Measurements from ENCODE around the gene TMEM140.
"Not testable (repeated sequence)": the region's sequence is repeated elsewhere in the genome, so short reads cannot be mapped to it uniquely, and the experiment has no call there.

Gene TMEM140

DNA sequence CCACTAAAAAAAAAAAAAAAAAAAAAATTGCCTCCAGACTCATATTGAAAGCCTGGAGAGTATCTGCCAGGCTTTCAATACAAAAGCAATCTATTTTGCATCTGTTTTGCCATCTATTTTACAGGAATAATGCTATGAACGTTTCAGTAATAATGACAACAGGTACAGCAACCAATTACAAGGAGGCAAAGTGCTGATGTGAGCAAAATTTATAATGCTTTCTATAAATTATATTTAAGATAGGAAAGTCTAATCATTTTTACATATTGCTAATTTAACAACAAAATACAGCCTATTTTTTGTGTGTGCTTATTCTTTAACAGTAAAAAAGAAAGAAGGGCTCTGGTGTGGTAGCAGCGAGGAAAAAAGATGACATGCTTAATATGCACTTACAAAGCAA is 53.5 kb downstream of the TMEM140 start:
- H3K4me3 ChIP-seq (ENCODE audit: low read depth, low read length) = no peak overlapping the region
- H3K4me1 ChIP-seq (ENCODE audit: control insufficient read depth, insufficient read depth, low read length) = peaks cover 2% of the 10 kb centered on the region
- H3K27me3 ChIP-seq (ENCODE audit: control insufficient read depth, insufficient read depth, low read length) = no peaks in the 10 kb centered on the region
- no peaks in the 10 kb centered on the region for H3K9me3 ChIP-seq (ENCODE audit: control insufficient read depth, insufficient read depth, low read length)
- no peak overlapping the region for H3K9ac ChIP-seq (ENCODE audit: low read depth, low read length)
- H3K36me3 ChIP-seq (ENCODE audit: control insufficient read depth, insufficient read depth, low read length) = peaks cover 7% of the 10 kb centered on the region

DNA sequence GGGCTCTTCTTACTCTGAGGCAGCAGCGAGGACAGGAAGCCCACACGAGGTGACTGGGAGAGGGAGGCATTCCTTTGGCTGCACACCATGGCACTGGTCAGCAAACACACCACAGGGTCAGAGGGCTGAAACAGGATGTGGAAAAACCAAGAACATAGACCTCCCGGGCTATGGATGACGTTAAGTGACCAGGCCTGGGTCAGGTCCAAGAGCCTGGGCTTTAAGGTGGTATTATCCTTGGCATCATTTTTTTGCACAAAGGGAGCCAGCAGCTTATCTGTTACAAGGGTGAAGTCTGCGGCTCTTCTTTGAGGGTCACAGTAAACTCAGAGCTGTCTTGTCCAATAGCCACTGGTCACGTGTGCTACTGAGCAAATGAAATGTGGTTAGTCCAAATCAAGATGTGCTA is 56.5 kb downstream of the TMEM140 start:
- H3K4me3 ChIP-seq (ENCODE audit: low read depth, low read length) = no peak overlapping the region
- H3K9ac ChIP-seq (ENCODE audit: low read depth, low read length) = no peak overlapping the region
- H3K4me1 ChIP-seq (ENCODE audit: control insufficient read depth, insufficient read depth, low read length) = peaks cover 2% of the 10 kb centered on the region
- peaks cover 4% of the 10 kb centered on the region for H3K36me3 ChIP-seq (ENCODE audit: control insufficient read depth, insufficient read depth, low read length)
- no peaks in the 10 kb centered on the region for H3K27me3 ChIP-seq (ENCODE audit: control insufficient read depth, insufficient read depth, low read length)
- no peaks in the 10 kb centered on the region for H3K9me3 ChIP-seq (ENCODE audit: control insufficient read depth, insufficient read depth, low read length)

DNA sequence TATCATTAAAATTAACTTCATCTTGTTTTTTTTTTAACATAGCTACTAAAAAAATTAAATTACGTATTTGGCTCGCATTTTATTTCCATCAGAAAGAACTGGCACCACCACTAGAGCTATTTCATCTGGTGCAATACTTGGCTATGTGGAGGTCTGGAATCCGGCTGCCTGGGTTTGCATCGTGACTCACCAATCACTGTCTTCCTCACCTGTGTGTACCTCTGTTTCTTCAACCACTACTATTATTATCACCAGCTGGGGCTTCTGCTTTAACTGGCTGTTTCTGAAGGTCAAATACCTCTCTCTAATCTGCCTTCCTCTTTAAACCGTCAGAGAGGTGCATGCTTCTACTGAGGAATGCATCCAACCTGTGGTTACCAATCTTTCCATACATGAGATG is 57.0 kb downstream of the TMEM140 start:
- Histone ChIP-seq H3K9me3 (ENCODE audit: control insufficient read depth, insufficient read depth, low read length) (no peaks in the 10 kb centered on the region), H3K27me3 (ENCODE audit: control insufficient read depth, insufficient read depth, low read length) (no peaks in the 10 kb centered on the region), H3K4me1 (ENCODE audit: control insufficient read depth, insufficient read depth, low read length) (peaks cover 2% of the 10 kb centered on the region), H3K36me3 (ENCODE audit: control insufficient read depth, insufficient read depth, low read length) (peaks cover 2% of the 10 kb centered on the region), H3K4me3 (ENCODE audit: low read depth, low read length) (no peak overlapping the region), H3K9ac (ENCODE audit: low read depth, low read length) (no peak overlapping the region)

DNA sequence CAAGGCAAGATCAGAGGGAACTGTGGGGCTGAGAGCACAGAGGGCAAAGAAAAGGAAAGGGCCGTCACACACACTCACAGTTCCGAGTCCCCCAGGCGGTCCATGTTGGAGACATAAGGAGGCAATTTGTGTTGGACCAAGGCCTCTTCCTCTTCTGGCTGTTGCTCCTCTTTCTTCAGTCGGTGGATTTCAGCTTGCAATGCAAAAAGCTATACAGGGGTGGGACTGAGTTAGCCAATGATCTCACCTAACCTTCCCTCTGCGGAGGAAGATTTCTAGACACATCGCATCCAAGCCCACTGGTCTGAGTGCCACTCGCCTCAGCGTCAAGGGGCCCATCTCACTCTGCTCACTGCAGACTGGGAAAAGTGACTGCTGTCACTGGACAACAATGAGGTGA is 58.0 kb downstream of the TMEM140 start:
- Histone ChIP-seq H3K36me3 (ENCODE audit: control insufficient read depth, insufficient read depth, low read length) (peaks cover 2% of the 10 kb centered on the region), H3K9me3 (ENCODE audit: control insufficient read depth, insufficient read depth, low read length) (no peaks in the 10 kb centered on the region), H3K4me3 (ENCODE audit: low read depth, low read length) (no peak overlapping the region), H3K9ac (ENCODE audit: low read depth, low read length) (no peak overlapping the region), H3K27me3 (ENCODE audit: control insufficient read depth, insufficient read depth, low read length) (peaks cover 7% of the 10 kb centered on the region), H3K4me1 (ENCODE audit: control insufficient read depth, insufficient read depth, low read length) (no peaks in the 10 kb centered on the region)

DNA sequence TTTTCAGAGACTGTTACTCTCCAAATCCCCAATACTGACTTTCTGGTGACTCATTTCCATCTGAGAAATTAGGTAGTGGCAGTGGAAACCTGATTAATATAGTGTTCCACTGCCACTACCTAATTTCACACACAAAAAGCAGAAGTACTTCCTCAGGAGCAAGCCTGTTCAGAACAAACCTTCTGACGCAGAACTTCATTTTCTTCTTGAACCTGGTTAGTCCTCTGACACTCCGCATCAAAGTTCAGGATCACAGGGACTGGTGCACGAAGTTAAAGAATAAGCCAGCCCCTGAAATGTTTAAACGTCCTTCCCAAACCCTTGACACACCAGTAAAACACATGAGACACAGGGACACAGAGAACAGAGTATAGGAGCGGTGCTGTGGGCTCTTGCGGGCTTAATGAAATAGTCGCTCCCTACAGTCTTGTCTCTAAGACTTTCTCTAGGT is 59.1 kb downstream of the TMEM140 start:
- Histone ChIP-seq H3K9me3 (ENCODE audit: control insufficient read depth, insufficient read depth, low read length) (no peaks in the 10 kb centered on the region), H3K4me3 (ENCODE audit: low read depth, low read length) (no peak overlapping the region), H3K27me3 (ENCODE audit: control insufficient read depth, insufficient read depth, low read length) (peaks cover 8% of the 10 kb centered on the region), H3K9ac (ENCODE audit: low read depth, low read length) (no peak overlapping the region), H3K4me1 (ENCODE audit: control insufficient read depth, insufficient read depth, low read length) (no peaks in the 10 kb centered on the region), H3K36me3 (ENCODE audit: control insufficient read depth, insufficient read depth, low read length) (peaks cover 2% of the 10 kb centered on the region)

DNA sequence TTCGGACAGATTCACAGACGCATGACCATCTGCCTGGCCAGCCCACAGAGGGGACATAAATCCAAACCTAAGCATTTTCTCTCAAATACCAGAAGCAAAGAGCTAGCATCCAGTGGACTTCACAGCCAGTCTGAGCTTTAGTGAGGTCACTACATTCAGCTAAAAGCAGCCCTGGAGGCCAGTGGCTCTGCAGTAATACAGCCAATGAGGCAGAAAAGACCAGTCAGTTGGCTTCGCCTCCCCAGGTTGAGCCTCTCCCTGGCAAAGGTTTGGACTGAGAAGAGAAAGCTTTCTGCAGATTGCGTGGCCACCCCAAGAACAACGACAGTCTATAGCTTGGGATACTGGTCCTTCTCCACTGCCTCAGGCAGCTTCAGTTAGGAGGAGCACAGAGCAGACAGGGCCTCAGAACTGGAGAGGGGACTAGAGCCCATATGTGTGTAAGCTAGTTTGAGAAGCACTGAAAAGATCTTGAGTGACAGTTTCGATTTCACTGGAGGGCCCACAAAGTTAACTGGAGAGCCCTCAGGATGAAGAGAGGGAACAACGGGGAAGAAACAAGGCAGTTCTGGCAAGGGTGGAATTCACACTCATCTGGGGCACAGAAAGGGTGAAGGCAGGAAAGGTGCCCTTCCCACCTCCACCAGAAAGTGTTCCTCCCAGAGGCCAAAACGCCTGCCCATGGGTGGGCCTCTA is 59.7 kb downstream of the TMEM140 start:
- no peaks in the 10 kb centered on the region for H3K9me3 ChIP-seq (ENCODE audit: control insufficient read depth, insufficient read depth, low read length)
- no peak overlapping the region for H3K4me3 ChIP-seq (ENCODE audit: low read depth, low read length)
- peaks cover 8% of the 10 kb centered on the region for H3K27me3 ChIP-seq (ENCODE audit: control insufficient read depth, insufficient read depth, low read length)
- H3K4me1 ChIP-seq (ENCODE audit: control insufficient read depth, insufficient read depth, low read length) = no peaks in the 10 kb centered on the region
- H3K9ac ChIP-seq (ENCODE audit: low read depth, low read length) = no peak overlapping the region
- H3K36me3 ChIP-seq (ENCODE audit: control insufficient read depth, insufficient read depth, low read length) = peaks cover 2% of the 10 kb centered on the region

DNA sequence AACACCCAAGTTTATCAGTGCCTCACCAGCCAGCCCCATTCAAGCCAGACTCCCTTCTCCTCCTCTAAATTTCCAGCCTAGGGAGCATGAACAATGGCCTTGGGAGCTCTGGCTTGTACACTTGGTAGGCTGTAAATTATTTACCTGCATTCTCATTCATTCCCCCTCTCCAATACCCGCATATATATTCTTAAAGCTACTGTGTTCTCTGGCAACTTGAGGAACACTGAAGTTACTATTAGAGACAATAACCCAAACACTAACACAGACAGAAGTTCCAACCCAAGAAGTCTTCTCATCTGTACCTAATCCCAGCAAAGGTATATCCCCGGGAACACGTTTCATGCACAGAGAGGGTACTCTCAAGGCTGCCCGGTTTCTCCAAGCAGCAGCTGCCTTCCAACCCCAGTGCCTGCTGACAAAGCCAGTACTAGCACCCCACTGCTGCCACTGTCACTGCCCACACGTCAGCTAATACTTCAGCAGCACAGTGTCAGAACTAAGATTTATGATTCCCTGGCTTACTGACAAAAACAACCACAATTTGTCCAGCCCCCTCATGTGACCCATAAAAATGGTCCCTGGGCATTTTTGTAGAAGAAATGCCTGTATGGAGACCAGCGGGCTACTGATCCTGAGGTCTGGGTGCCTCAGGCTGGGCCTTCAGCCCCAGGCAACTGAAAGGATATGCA is 60.4 kb downstream of the TMEM140 start:
- H3K27me3 ChIP-seq (ENCODE audit: control insufficient read depth, insufficient read depth, low read length) = peaks cover 8% of the 10 kb centered on the region
- no peaks in the 10 kb centered on the region for H3K4me1 ChIP-seq (ENCODE audit: control insufficient read depth, insufficient read depth, low read length)
- H3K36me3 ChIP-seq (ENCODE audit: control insufficient read depth, insufficient read depth, low read length) = peaks cover 2% of the 10 kb centered on the region
- H3K9me3 ChIP-seq (ENCODE audit: control insufficient read depth, insufficient read depth, low read length) = no peaks in the 10 kb centered on the region
- H3K4me3 ChIP-seq (ENCODE audit: low read depth, low read length) = no peak overlapping the region
- no peak overlapping the region for H3K9ac ChIP-seq (ENCODE audit: low read depth, low read length)

DNA sequence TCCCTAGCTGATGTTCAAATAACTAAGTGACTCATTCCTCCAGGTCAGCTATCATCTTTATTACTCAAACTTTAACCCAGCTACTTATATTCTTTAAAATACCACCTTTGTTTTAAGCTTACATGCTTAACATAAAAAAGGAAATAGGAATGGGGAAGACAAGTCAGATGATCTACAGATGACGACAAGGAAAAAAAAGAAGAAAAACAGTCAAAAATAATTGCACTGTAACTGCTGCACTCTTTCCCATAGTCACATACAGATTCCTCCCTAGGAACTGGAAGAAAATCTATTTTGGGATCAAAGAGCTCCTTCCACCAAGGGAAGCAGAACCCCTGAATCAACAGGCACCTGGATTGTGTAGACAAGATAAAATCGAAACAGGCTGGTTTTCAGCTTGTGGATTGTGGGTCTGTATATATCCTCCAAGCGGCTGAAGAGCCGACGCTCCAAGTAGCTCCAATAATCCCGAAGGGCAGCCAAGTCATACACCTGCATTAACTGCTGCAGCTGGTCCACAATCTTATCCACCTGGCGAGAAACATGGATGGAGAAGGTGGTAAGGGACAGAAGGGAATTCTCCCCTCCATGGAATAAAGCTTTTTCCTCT is 61.5 kb downstream of the TMEM140 start:
- Histone ChIP-seq H3K27me3 (ENCODE audit: control insufficient read depth, insufficient read depth, low read length) (peaks cover 8% of the 10 kb centered on the region), H3K36me3 (ENCODE audit: control insufficient read depth, insufficient read depth, low read length) (no peaks in the 10 kb centered on the region), H3K4me3 (ENCODE audit: low read depth, low read length) (no peak overlapping the region), H3K9me3 (ENCODE audit: control insufficient read depth, insufficient read depth, low read length) (no peaks in the 10 kb centered on the region), H3K9ac (ENCODE audit: low read depth, low read length) (peak overlapping the region; percentile 24), H3K4me1 (ENCODE audit: control insufficient read depth, insufficient read depth, low read length) (no peaks in the 10 kb centered on the region)

DNA sequence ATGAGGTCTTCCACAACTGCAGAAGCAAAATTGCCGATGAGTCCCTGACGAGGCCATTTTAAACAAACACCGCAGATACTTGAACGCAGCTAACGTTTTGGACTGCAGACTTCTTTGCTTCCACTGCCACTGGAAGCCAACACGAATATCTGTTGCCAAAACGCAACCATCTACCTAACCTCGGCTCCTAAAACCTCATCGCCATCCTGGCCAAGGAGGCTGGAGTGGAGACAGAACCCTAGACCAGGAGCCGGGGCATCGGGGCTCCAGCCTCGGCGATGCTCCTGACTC is 63.0 kb downstream of the TMEM140 start:
- H3K9me3 ChIP-seq (ENCODE audit: control insufficient read depth, insufficient read depth, low read length) = no peaks in the 10 kb centered on the region
- H3K4me1 ChIP-seq (ENCODE audit: control insufficient read depth, insufficient read depth, low read length) = no peaks in the 10 kb centered on the region

DNA sequence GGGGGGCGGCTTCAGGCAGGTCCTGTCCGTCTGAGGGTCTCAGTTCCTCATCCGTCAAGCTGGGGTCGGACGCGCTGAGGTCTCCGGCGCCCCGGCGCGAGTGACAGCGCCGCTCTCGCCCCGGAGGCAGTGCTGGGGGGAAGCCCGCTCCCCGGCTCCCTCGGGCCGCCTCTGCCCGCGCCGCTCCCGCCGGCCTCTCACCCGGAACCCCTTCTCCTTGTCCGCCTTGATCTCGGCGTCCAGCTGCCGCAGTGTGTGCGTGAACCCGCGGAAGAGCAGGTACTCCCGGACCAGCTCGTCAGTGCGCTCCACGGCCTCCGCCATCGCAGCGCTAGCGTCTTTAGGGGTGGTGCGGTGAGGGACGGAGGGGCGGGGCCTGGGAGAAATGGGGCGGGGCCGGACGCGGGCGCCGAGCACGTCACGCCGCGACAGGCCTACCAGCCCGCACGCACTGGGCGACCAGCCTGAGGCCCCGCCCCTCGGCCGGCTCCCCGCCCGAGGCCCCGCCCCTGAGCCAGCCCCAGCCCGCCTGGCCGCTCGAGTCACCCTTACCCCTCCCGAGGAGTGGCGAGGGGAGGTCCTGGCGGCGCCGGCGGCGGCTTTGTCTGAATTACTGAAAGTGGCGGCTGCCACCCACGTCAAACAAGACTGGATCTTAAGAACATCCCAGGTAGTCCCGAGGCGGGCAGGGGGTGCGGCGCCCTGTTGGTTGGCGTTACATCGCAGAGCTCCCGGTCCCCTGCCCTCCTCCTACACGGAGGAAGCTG is 63.5 kb downstream of the TMEM140 start, which contains the start of gene WDR91:
WDR91 (minus strand) TSS at position 348 of the 767 bp plus-strand sequence; CDS start at position 324, 24 bp downstream.
- Histone ChIP-seq H3K4me3 (ENCODE audit: low read depth, low read length) (peak within 1 kb of the TSS; percentile 86), H3K9ac (ENCODE audit: low read depth, low read length) (peak within 1 kb of the TSS; percentile 65), H3K9me3 (ENCODE audit: control insufficient read depth, insufficient read depth, low read length) (no peaks in the 10 kb centered on the region), H3K27me3 (ENCODE audit: control insufficient read depth, insufficient read depth, low read length) (peaks cover 8% of the 10 kb centered on the region), H3K4me1 (ENCODE audit: control insufficient read depth, insufficient read depth, low read length) (no peaks in the 10 kb centered on the region), H3K36me3 (ENCODE audit: control insufficient read depth, insufficient read depth, low read length) (no peaks in the 10 kb centered on the region)

More for the DNA sequence above, 63.0 kb downstream of the TMEM140 start:
- H3K27me3 ChIP-seq (ENCODE audit: control insufficient read depth, insufficient read depth, low read length) = peaks cover 8% of the 10 kb centered on the region
- H3K9ac ChIP-seq (ENCODE audit: low read depth, low read length) = peak overlapping the region; percentile 65
- H3K36me3 ChIP-seq (ENCODE audit: control insufficient read depth, insufficient read depth, low read length) = no peaks in the 10 kb centered on the region
- peak overlapping the region; percentile 83 for H3K4me3 ChIP-seq (ENCODE audit: low read depth, low read length)

DNA sequence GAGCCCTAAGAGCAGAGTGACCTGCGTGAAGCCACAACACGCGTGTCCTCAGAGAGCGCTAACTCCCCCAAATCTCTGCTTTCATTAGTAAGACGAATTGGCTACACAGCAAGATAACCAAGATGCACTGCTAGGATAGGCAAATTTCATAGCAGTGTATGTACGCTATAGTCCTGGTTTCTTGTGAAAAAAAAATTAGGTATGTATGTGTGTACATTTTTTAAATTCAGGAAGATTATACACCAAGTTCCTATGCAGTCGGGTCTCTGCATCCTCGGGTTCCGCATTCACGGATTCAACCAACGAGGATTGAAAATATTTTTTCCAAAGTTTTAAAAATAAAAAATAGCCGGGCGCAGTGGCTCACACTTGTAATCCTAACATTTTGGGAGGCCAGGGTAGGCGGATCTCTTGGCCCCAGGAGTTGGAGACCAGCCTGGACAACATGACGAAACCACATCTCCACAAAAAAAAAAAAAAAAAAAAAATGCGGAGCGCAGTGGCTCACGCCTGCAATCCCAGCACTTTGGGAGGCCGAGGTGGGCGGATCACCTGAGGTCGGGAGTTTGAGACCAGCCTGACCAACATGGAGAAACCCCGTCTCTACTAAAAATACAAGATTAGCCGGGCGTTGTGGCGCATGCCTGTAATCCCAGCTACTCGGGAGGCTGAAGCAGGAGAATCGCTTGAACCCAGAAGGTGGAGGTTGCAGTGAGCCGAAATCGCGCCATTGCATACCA is 64.2 kb downstream of the TMEM140 start:
- peak overlapping the region; percentile 86 for H3K4me3 ChIP-seq (ENCODE audit: low read depth, low read length)
- not testable (repeated sequence) for H3K4me1 ChIP-seq (ENCODE audit: control insufficient read depth, insufficient read depth, low read length); H3K9me3 ChIP-seq (ENCODE audit: control insufficient read depth, insufficient read depth, low read length); H3K36me3 ChIP-seq (ENCODE audit: control insufficient read depth, insufficient read depth, low read length); H3K27me3 ChIP-seq (ENCODE audit: control insufficient read depth, insufficient read depth, low read length)
- peak overlapping the region; percentile 56 for H3K9ac ChIP-seq (ENCODE audit: low read depth, low read length)
